Transverse colon (tissue), 4 donors: ENCODE data around the gene PTPRE. TPM values are rescaled to one million over a fixed set of nuclear protein-coding genes. Genes with fewer than 3 reads are reported as not detected.

Experiments used
- DNase-seq: peaks from one replicate; pipeline ENCODE4 v3.0.0-alpha.2; 2019
- H3K27ac ChIP-seq, 4 donors: fragments of 200-600 bp; sonication (generic); 2 replicates each; pipeline ENCODE4 v1.5.1; 2016 to 2018; ENCODE audit warnings: inconsistent platforms in 4 of 4
- H3K27me3 ChIP-seq: fragments of 200-600 bp; sonication (generic); 2 replicates; pipeline ENCODE4 v1.5.1; 2017; ENCODE audit warnings: inconsistent platforms
- H3K36me3 ChIP-seq, 4 donors: fragments of 200-600 bp; sonication (generic); 2 replicates each; pipeline ENCODE4 v1.5.1; 2017 to 2019; ENCODE audit warnings: inconsistent platforms in 4 of 4
- H3K4me1 ChIP-seq, 4 donors: fragments of 200-600 bp; sonication (generic); 2 replicates each; pipeline ENCODE4 v1.5.1; 2017 to 2020; ENCODE audit warnings: inconsistent platforms in 4 of 4
- H3K4me3 ChIP-seq, 4 donors: fragments of 200-600 bp; sonication (generic); 1 replicate in 1 of 4; 2 replicates in 3 of 4; pipeline versions ENCODE4 v1.5.1 to v1.6.1; 2017 to 2019; ENCODE audit warnings: inconsistent platforms in 4 of 4
- H3K9me3 ChIP-seq, 2 donors: fragments of 200-600 bp; sonication (generic); 2 replicates each; pipeline ENCODE4 v1.5.1; 2017 to 2019; ENCODE audit warnings: inconsistent platforms in 2 of 2
- CTCF ChIP-seq, 5 experiments: fragments of 200-600 bp in 3 of 5; fragments of 450-650 bp in 2 of 5; sonication (generic) in 3 of 5; IDR thresholded peaks; 1 replicate in 2 of 5; 2 replicates in 3 of 5; pipeline ENCODE4 v1.5.1; 2016 to 2017; ENCODE audit warnings: antibody characterized with exemption in 5 of 5, inconsistent platforms in 3 of 5, mild to moderate bottlenecking in 2 of 5, moderate library complexity in 1 of 5
- EP300 ChIP-seq: sonication (generic); formaldehyde crosslinking; IDR thresholded peaks from one replicate; pipeline ENCODE4 v1.6.1; 2017; ENCODE audit warnings: antibody characterized with exemption, low read depth
- POLR2A ChIP-seq: fragments of 450-650 bp; IDR thresholded peaks from one replicate; pipeline ENCODE4 v1.6.1; 2016; ENCODE audit warnings: antibody characterized with exemption, mild to moderate bottlenecking, moderate library complexity
- POLR2AphosphoS5 ChIP-seq, 3 donors: sonication (generic); formaldehyde crosslinking; IDR thresholded peaks; one replicate each; pipeline ENCODE4 v1.6.1; 2016; ENCODE audit warnings: antibody characterized with exemption in 3 of 3
- WGBS, 2 donors: methylation state at CpG; one replicate each; pipeline ENCODE4 v1.1.5; 2018; ENCODE audit warnings: low coverage in 1 of 2; 5-methylcytosine and 5-hydroxymethylcytosine counted together
- in situ Hi-C, 4 donors: fragments of 200-750 bp; cut with MboI; loops; one replicate each; pipeline versions ENCODE4 v1.15.0 to v1.15.1; 2017; ENCODE audit warnings: low sequenced_read_pairs in 3 of 4, low pct_ligation_motif_present in 1 of 4, low pct_unique_long_range_greater_than_20kb in 1 of 4
- intact Hi-C: fragments of 100-400 bp; cut with DNase I; formaldehyde crosslinking; loops from one replicate; pipeline ENCODE4 v1.15.1; 2023; ENCODE audit warnings: low total_unique reads
- total RNA-seq, 4 donors: library from RNA; depleted of rRNA; stranded (reverse); fragments of >200 nt; gene quantifications; one replicate each; pipeline ENCODE4 v1.1.0, GENCODE V29; 2016

Gene PTPRE
- total RNA-seq, 4 donors from 2014 or later, result 25.7 to 43.6 (median 26.7) TPM

GRCh38 chr10:128047991-128048818, 141.3 kb downstream of the PTPRE start:
- DNase-seq, result peak; percentile 38
- H3K27me3 ChIP-seq, result no peaks in the 10 kb centered on the region
- no peaks in the 10 kb centered on the region for H3K36me3 ChIP-seq
- intact Hi-C loops (no loop called here), in situ Hi-C loops (no loop called here)
- no peaks in the 10 kb centered on the region for H3K9me3 ChIP-seq
- TF ChIP-seq EP300 (no peak), POLR2AphosphoS5 (IDR thresholded peaks at IDR 0.05) (peak in 1 of 3 donors; percentile 32), CTCF (IDR thresholded peaks at IDR 0.05) (no peak)
- H3K4me1 ChIP-seq, result peaks cover 3 to 30% (median 12%) of the 10 kb centered on the region in 4 donors
- H3K4me3 ChIP-seq, result peak overlapping the region in 3 of 4 donors; percentile 3 to 43 (median 7)
- 12 to 15% methylated on average over 9 to 21 of the region's 21 CpGs for WGBS, 2 donors
- peak overlapping the region; percentile 77 to 84 (median 82) for H3K27ac ChIP-seq

DNA sequence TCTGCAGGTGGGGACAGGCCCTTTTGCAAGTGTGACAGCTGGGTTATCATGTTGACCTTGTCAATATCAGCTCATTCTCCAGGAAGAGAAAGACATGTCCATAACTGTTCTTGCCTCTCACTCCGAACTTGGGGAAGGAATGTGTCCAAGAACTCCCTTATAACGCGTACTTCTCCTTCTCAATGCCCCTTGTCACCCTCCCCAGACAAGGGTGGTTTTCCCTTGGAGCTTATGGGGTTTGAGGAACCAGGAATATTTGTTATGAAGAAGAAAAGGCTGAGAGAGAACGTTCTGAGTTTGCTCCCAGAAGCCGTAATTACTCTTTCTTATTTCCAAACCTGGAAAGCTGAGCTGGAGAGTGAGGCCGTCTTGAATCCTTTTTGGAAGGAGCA, 141.9 kb downstream of the PTPRE start:
- in situ Hi-C loops, result no loop called here
- TF ChIP-seq POLR2A (no peak), EP300 (no peak), POLR2AphosphoS5 (IDR thresholded peaks at IDR 0.05) (no peak), CTCF (IDR thresholded peaks at IDR 0.05) (no peak)
- no peaks in the 10 kb centered on the region for H3K9me3 ChIP-seq
- H3K27ac ChIP-seq, result peak overlapping the region; percentile 77 to 84 (median 82)
- intact Hi-C loops, result no loop called here
- no peaks in the 10 kb centered on the region for H3K27me3 ChIP-seq
- H3K4me1 ChIP-seq, result peaks cover 3 to 30% (median 12%) of the 10 kb centered on the region in 4 donors
- no peak for DNase-seq
- no peaks in the 10 kb centered on the region for H3K36me3 ChIP-seq
- H3K4me3 ChIP-seq, result peak overlapping the region in 3 of 4 donors; percentile 3 to 43 (median 7)
- 66 to 82% methylated on average over 3 to 6 of the region's 6 CpGs for WGBS, 2 donors

- TF ChIP-seq EP300 (no peak), POLR2AphosphoS5 (IDR thresholded peaks at IDR 0.05) (no peak), CTCF (IDR thresholded peaks at IDR 0.05) (no peak)
- Histone ChIP-seq H3K4me1 (peaks cover 3 to 30% (median 12%) of the 10 kb centered on the region in 4 donors), H3K27me3 (no peaks in the 10 kb centered on the region), H3K27ac (peak overlapping the region; percentile 77 to 84 (median 82)), H3K4me3 (peak overlapping the region in 1 of 4 donors; percentile 43), H3K36me3 (no peaks in the 10 kb centered on the region), H3K9me3 (no peaks in the 10 kb centered on the region)
- DNase-seq, result no peak
- in situ Hi-C loops, result no loop called here
- 85 to 92% methylated on average over 9 to 23 of the region's 23 CpGs for WGBS, 2 donors
- intact Hi-C loops, result no loop called here
Measured at GRCh38 chr10:128049226-128050120, 142.6 kb downstream of the PTPRE start.

DNA sequence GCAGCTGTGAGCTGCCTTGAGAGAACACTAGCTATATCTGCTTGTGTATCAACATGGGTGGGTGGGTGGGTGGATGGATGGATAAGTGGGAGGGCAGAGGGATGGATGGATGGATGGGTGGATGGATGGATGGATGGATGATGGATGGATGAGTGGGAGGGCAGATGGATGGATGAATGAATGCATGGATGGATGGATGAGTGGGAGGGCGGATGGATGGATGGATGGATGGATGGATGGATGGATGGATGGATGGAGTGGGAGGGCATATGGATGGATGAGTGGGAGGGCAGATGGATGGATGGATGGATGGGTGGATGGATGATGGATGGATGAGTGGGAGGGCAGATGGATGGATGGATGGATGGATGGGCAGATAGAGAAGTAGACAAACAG, 143.2 kb downstream of the PTPRE start:
- in situ Hi-C loops (no loop called here), intact Hi-C loops (no loop called here)
- no peak for DNase-seq
- Histone ChIP-seq H3K4me1 (peaks cover 3 to 30% (median 12%) of the 10 kb centered on the region in 4 donors), H3K4me3 (no peak overlapping the region), H3K36me3 (no peaks in the 10 kb centered on the region), H3K27ac (peak overlapping the region in 2 of 4 donors; percentile 13 to 28), H3K9me3 (no peaks in the 10 kb centered on the region), H3K27me3 (no peaks in the 10 kb centered on the region)
- 63 to 72% methylated on average over 1 of the region's 1 CpG for WGBS, 2 donors
- TF ChIP-seq POLR2A (no peak), POLR2AphosphoS5 (IDR thresholded peaks at IDR 0.05) (no peak), EP300 (no peak), CTCF (IDR thresholded peaks at IDR 0.05) (no peak)
